Head of caudate nucleus (tissue), 42 donors: ENCODE data around the gene DMBX1.

Source experiments
- DNase-seq, 42 donors: peaks; one replicate each; pipeline versions ENCODE4 v3.0.0 to v3.0.0-alpha.2; 2020 to 2021; ENCODE audit warnings: mixed read lengths in 7 of 42
- intact Hi-C: fragments of 100-400 bp; cut with DNase I; formaldehyde crosslinking; loops from one replicate; pipeline ENCODE4 v1.15.0; 2022

DMBX1 gene

DNA sequence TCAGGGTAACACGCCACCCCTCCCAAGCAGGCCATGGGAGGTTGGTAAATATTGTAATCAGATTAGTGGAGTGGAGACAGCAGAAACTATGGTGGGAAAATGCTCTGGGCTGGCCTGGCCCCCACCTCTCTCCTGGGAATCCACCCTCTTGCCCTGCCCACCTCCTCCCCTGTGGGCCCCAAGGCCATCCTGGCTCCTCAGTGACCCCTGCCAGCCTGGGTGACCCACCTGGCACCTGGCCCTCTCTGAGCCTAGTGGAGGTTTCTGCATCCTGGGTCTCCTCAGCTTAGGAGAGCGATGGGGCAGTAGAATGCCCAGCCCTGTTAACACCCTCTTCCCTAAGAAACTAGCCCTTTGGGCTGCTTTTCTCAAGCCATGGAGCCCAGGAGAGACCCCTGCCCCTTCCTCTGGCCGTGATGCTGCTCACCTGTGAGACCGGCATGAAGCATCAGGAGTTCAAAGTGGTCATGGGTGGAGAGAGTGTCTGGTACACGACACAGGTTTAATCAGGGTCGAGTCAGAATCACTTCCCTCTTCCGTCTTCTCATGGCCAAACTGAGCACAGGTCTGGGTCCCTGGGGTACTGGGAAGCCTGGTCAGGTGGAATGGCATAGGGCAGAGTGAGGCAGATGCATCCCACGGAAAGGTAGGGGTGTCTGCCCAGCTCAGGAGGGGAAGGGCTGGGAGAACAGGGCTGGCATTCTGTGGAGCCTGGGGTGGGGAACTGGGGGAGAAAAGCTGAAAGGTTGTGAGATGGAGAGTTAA, 10.7 kb upstream of the DMBX1 start:
- no peak for DNase-seq
- intact Hi-C loops, result loop anchor here (5.0 kb wide), 1 partner anchor 48 kb away; no protein-coding TSS in a partner anchor

DNA sequence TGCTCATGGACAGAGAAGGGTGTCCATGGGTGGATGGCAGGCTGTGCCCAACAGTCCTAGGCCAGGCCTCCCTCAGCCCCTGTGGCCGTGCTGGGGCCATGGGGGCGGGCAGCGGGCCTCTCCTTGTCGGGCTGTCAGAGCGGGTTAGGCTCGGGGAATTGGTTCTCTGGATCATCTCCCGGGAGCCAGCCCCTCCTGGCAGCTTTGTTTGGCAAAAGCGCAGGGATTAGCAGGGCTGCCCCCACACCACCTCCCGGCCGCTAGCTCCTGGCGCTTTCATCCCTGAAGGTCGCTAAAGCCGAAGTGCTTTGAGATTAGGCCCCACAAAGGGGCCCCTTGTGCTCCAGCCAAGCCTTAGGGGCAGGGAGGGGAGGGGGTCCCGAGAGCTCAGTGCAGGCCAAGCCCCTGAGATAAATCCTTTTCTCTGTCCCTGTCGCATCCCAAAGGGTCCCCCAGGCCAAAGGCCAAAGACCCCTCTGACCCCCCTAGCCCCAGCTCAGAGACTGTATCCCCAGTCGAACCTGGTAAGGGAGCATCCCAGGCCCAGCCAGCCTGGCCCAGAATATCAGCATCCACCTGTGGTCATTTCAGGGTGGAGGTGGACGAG, 9.8 kb upstream of the DMBX1 start:
- intact Hi-C loops, result loop anchor here (5.0 kb wide), 1 partner anchor 47 kb away; no protein-coding TSS in a partner anchor
- DNase-seq, result no peak

DNA sequence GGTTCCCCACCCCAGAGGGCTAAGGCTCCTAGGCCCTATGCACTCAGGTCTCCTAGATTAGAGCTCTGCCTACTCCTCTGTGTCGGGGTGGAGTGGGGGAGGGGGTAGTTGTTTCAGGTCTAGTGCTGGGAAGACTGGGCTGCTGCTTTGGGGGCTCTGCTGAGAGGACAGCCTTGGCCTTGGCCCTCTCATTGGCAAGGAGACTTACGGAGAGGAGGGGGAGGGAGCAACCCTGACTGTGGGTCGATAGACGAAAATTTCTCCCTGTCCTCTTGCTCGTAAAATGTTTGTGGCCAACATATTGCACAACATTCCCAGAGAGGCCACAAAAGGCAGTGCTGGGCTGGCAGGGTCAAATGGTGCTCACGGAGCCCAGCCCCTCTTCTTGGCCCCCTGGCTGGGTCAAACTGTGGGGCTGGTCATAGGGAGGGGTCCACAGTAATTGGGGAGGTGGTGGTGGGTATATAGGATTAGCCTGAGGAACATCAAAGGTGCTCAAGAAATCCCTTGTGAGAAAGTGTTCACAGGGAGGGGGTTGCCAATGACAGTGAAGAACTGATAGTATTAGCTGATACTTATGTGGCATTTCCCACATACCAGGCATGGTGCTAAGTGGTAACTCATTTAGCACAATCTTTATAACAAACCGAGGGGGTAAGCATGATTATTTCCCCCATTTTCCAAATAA, 8.5 kb upstream of the DMBX1 start:
- no peak for DNase-seq
- intact Hi-C loops, result no loop called here

DNA sequence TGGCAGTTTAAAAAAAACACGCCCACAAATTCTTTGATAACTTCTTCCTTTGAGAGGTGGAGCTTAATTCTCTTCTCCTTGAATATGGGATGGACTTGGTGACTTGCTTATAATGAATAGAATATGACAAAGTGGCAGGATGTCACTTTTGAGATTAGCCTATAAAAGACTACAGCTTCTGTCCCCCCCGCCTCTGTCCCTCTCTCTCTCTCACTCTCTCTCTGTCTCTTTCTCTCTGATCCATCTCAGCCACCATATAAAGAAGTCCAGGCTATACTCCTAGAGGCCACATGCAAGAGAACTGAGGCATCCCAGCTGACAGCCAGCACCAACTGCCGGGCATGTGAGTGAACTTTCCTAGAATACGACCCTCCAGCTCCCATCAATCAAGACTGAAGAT, 7.7 kb upstream of the DMBX1 start:
- DNase-seq, result peak in 1 of 42 donors; percentile 2
- intact Hi-C loops, result no loop called here

DNA sequence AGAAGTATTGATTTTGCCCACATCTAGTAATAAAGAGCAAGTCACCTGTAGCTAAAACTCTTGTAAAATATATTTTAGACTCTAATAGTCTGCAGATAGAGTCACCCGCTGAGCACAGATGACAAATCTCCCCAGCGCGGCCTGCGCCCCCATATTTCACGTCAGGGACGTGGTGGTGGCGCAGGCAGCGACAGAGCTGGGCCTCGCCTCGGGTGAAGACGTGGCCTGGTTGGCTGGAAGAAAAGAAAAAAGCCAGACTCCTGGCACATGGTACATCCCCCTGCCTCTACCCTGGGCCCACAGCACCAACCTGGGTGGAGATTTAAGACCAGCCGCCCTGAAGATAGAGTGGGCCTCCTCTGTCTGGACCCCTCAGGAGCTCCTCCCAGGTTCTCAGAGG, 6.0 kb upstream of the DMBX1 start:
- intact Hi-C loops, result no loop called here
- DNase-seq, result no peak

DNA sequence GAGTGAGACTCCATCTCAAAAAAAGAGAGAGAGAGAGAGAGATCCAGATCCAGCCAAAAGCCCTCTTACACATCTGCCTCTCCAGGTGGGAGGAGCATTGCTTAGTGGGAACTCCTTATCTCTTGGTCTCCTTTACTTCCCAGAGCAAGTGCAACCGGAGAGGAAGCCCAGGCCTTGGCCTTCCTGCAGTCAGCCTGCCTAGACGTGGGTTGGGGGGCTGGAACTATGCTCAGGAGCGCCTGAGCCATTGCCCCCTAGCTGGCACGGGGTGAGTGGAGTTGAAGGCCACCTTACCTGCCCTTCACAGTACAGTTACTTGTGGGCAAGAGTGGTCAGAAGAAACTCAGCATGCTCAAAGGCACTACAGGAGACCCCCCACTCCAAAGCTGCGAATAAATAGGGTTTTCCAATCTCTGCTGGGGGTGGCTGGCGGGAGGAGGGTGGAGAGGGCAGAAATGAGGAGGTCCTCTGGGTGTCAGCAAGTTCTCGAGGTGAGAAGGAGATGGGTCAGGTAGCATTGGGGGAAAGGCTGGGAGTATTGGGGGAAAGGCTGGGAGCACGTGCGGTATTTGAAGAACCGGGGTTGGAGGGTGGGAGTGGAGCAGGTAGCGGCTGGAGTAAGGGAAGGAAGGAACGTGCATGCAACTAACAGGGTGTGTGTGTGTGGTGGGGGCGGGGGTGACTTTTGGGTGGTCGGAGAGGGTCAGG, 4.7 kb upstream of the DMBX1 start:
- no peak for DNase-seq
- intact Hi-C loops, result no loop called here

DNA sequence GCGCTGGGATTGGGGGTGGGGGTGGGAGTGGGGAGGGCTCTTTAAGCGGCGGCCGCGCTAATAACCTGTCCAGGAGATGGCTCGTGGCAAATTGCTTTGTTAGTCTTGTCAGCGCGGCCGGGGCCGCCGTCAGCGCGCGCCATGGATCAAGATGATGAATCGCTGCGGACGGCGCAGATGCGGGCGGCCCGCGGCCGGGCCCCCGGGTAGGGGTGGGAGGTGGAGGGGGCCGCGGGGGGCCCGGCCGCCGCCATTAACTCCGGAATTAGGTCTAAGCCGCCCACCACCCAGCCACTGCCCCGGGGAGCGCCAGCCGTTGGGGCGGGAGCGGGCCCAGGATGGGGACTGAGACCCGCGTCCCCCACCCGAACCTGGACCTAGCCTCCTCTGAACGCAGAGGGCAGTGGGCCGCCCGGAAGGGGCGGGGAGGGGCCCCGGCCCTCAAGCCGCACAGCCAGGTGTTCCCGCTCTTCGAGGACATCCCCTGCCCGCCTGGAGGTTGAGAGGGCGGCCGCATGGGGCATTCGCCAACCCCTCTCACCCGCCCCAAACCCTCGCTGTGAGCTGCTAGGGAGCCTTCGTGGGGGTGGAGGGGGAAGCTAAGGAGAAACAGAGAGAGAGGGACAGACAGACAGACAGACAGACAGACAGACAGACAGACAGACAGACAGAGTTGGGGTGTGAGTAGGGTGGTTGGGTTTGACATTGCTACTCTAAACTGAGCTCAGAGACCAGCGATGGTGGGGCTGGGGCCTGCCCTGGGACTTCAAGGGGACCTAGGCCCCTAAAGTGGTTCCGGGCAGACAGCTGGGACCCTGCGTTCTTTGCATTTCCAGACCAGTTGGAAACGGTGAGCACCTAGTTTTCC, 3.8 kb upstream of the DMBX1 start:
- intact Hi-C loops, result no loop called here
- DNase-seq, result no peak

DNA sequence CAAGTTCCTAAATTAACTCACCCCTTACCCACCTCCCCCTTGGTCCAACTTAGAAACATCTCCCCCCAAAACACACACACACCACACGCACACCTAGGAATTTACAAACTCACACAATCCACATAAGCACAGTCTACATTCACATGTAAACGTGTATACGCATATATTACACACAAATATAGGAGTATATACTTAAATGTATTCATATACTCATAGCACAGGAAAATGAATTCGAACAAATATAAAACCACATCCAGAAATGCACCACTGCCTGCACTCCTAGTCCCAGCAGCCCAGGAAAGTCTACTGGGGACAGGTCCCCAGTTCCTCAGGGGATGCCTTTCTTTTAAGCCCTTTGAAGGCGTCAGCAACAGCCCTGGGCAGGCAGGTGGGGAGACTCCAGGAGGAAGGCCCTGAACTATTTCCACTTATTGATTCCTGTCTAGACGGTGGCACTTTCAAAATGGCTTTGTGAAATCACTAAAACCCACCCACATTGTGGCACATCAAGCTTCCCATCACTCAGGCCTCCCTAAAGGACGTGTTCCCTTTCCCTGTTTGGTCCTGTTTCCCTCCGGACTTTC, 3.1 kb upstream of the DMBX1 start:
- no peak for DNase-seq

DNA sequence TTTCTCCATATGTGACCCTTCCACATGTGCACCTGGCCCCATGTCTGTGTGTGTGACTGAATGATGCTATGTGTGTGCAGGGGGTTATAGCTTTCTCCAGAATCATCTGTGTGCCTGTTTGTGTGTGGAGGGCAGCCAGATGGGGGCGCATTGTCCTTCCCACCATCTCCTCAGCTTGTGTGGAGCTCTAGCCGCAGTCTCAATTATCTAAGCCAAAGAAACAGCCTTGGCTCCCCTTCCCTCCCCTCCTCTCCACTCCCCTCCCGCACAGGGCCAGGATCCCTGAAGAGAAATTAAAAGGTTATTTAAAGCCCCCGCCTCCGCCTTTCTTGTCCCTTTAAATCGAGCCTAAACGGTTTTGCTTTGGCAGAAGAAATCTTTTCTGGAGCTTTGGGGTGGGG, 1.8 kb upstream of the DMBX1 start:
- no peak for DNase-seq
- intact Hi-C loops, result no loop called here

More for the DNA sequence above, 3.1 kb upstream of the DMBX1 start:
- intact Hi-C loops, result no loop called here

DNA sequence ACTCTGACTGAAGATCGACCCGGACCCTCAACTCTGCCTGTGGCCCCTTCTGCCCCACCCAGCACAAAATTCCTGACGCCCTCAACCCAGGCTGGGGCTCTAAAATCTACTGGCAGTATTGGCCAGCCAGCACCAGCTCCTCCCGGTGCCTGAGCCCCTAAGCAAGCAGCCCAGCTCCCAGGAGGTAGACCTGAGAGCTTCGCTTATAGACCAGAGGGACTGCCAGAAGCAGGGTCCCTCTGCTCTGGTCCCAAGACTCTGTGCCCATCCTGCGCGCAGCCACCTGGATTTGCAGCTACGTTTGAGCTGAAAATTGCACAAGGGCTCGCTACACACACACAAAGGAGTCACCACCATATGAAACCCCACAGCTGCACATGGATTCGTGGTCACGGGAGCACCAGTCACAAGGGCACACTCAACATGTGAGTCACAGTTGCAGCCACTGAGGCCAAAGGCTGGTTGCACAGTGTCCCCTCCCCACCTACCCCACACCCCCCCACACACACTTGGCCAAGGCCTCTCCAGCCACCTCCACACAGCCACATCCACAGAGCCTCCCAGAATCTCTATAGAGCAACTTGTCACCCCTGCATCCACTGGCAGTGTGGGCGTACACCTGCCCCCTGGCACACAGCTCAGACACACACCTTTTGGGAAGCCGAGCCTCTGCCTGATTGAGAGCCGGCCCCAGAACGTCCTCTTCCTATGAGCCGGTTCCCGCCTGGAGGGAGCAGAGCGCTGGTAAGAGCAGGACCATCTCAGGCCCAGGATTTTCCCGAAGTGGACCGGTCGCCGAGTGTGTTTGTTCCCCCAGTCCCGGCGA, 1.1 kb upstream of the DMBX1 start:
- DNase-seq, result no peak
- intact Hi-C loops, result no loop called here

DNA sequence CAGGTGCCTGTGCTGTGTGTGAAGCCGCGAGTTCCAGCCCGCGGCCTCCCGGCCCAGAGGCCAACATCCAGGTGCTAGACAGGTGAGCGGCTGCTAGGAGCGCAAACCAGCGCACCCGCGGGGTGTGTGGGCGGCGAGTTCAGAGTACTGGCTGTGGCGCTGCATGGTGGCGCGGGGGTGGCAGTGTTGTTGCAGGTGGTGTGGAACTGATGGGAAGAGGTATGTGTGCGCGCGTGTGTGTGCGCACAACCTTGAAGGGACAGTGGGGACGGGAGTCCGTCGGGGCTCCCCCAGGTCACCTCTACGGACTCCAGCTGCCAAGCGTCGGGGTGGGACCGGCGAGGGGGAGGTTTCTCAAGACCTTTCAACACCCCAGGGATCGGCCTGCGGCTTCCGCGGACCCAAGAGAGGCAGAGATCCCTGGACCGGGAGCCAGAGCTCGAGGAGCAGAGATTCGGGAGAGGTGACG, 433 bp upstream of the DMBX1 start:
- DNase-seq, result peak in 41 of 42 donors; percentile 19 to 83 (median 67)
- intact Hi-C loops, result no loop called here

DNA sequence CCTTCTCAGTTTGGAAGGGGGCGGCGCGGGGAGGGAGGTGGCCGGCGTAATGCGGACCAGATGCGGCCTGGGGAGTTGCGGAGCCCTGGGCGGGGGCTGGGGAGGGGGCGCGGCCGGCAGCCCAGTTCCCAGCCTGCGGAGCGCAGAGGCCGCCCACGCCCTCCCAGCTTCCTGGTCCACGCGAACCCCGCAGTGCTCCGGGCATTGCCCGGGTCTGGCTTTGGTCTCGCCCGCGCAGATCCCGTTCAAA, 695 bp downstream of the DMBX1 start:
- intact Hi-C loops, result no loop called here
- no peak for DNase-seq

DNA sequence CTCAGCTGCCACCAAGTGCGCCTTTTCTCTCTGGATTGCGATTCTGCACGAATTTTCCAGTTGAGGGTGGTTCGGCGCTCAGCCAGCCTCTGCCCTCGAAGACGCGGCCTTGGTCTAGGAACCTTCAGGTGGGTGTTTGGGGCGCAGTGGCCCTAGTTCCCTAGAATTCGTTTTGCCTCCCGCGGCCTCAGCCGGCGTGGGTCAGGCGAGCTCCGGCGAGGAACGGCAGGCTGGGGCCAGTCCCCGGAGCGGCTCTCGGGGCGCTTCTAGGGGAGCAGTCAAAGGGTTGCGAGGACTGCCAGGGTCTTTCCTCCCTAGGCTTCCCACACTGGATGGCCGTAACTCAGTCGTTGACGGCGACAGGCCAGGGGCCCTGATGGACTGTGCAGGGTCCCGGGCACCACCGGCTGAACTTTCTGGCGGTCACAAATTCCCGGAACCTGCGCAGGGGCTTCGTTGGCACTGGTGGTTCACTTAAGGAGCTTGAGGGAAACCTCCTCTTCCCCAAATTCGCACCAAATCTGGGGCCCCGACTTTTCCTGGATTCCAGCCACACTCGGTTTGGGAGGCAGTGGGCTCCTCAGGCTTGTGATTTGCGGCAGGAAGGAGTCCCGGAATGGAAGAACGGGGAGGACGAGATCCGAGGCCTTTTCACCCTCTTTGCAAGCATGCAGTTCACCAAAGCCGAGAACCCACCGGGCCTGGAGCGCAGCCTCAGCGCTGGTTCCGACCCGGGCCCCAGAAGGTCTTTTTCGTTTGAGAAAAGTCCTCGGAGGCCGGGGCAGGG, 1.2 kb downstream of the DMBX1 start:
- DNase-seq, result no peak

DNA sequence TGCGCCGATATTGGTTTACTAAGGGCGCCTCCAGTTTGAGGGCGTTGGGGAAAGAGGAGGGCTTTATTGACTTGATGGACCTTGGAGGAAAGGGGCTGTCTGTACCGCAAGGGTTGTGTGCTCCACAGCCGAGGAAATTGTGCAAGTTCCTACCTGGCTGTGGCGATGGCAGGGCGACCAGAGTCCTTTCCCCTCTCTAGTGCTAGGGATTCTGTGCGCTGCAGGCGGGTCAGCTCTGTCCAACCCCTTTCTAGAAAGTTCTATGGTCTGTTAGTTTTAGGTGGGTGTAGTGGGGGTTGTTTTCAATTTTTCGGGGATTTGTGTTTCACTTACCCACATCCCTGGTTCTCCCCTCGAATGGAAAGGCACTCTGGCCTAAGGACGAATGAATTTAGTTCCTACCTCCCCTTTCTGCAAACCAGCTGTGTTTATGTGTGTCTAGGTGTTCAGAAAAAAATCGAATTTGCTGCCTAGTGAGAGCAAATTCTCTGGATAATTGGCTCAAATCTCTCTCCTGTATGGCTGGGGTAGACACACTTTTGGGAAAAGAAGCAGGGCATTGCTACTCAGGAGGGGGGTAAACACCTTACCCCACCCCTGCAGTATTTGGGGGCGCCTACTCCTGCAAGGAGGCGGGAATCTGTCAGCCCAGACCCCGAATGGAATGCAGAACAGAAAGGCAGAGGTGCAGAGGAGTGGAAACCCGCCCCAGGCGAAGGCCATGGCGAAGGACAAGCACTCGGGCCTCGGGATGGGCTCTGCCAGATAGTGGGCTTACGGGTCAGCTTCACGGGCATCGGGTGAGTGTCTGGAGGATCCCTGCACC, 2.0 kb downstream of the DMBX1 start:
- intact Hi-C loops, result no loop called here
- DNase-seq, result no peak

More for the DNA sequence above, 1.2 kb downstream of the DMBX1 start:
- intact Hi-C loops, result no loop called here

DNA sequence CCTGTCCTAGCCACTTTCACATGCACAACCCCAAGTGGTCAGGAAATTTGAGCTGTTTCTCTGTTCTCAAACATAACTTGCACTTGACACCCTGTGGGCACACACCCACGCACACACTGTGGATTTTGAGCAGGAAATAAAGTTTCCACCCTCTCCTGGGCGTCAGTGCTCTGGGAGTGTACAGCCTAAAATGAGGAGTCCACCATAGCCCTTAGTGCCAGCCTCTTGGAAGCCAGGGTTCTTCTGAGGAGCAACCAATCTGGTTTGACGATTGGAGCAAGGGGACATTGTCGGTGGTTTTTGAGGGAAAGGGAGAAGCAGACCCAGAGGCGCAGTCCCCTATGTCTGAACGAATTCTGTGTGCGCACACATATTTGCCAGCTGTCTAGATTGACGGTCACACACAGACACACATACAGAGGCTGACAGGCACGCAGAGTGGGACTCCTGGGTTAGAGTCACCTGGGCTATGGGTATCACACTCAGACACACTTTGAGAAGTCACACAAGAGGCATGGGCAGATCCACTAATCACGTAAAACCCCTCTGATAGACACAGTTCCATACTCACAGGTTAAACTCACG, 2.7 kb downstream of the DMBX1 start:
- no peak for DNase-seq
- intact Hi-C loops, result no loop called here

DNA sequence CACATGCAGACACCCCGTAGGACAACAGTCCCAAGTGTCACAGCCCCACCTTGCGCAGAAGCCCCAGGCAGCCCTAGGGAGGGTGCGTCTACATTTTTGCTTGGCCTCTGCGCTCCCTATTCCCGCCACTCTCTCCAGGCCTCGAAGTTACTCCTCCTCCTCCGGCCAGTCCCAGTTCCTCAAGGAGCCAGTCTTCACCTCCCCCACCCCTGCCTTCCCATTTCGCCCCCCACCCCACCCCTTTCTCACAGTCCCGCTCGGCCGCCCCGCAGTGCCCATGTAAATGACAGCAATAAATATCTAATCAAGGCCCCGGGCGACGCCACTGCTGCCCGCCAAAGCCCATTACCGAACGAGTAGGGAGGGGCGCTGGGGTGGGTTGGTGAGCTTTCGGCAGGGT, 3.2 kb downstream of the DMBX1 start:
- DNase-seq, result no peak
- intact Hi-C loops, result no loop called here
